Testis (tissue), 2 donors: ENCODE measurements around the gene MLANA.

Experiments used
- POLR2A ChIP-seq: fragments of 450-650 bp; IDR thresholded peaks from one replicate; pipeline ENCODE4 v1.6.1; 2017; ENCODE audit warnings: antibody characterized with exemption, mild to moderate bottlenecking, moderate library complexity
- TF ChIP-seq, protein P1 (sequence below), 3 experiments: fragments of 450-650 bp in 2 of 3; fragments of 200-600 bp in 1 of 3; sonication (generic) in 1 of 3; IDR thresholded peaks; one replicate each; pipeline ENCODE4 v1.5.1; 2016 to 2019; ENCODE audit warnings: antibody characterized with exemption in 3 of 3, mild to moderate bottlenecking in 2 of 3, moderate library complexity in 1 of 3

- TF ChIP-seq, protein P1, sequence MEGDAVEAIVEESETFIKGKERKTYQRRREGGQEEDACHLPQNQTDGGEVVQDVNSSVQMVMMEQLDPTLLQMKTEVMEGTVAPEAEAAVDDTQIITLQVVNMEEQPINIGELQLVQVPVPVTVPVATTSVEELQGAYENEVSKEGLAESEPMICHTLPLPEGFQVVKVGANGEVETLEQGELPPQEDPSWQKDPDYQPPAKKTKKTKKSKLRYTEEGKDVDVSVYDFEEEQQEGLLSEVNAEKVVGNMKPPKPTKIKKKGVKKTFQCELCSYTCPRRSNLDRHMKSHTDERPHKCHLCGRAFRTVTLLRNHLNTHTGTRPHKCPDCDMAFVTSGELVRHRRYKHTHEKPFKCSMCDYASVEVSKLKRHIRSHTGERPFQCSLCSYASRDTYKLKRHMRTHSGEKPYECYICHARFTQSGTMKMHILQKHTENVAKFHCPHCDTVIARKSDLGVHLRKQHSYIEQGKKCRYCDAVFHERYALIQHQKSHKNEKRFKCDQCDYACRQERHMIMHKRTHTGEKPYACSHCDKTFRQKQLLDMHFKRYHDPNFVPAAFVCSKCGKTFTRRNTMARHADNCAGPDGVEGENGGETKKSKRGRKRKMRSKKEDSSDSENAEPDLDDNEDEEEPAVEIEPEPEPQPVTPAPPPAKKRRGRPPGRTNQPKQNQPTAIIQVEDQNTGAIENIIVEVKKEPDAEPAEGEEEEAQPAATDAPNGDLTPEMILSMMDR (IDR thresholded peaks at IDR 0.05): no peak
- no peak for TF ChIP-seq POLR2A
Measured at GRCh38 chr9:5957166-5957565, 66.5 kb downstream of the MLANA start.
